Posterior cingulate gyrus (tissue), 11 donors: Measurements from ENCODE around the gene CCDC57.

ENCODE experiments used
- DNase-seq, 10 donors: peaks; one replicate each; pipeline versions ENCODE4 v3.0.0 to v3.0.0-alpha.2; 2020 to 2021; ENCODE audit warnings: mixed read lengths in 3 of 10
- intact Hi-C: fragments of 100-400 bp; cut with DNase I; formaldehyde crosslinking; loops from one replicate; pipeline ENCODE4 v1.15.1; 2023

CCDC57 gene

GRCh38 chr17:82080048-82080788, 132.4 kb downstream of the CCDC57 start:
- DNase-seq: no peak
- intact Hi-C loops: no loop called here

GRCh38 chr17:82079001-82079677, 133.5 kb downstream of the CCDC57 start:
- intact Hi-C loops: no loop called here
- DNase-seq: no peak

GRCh38 chr17:82078433-82078832, 134.2 kb downstream of the CCDC57 start:
- no peak for DNase-seq
- intact Hi-C loops: no loop called here

- intact Hi-C loops: no loop called here
- peak in 6 of 10 donors; percentile 28 to 94 (median 58) for DNase-seq
Measured at GRCh38 chr17:82077617-82078358, 134.9 kb downstream of the CCDC57 start.

- intact Hi-C loops: no loop called here
- DNase-seq: no peak
Measured at GRCh38 chr17:82076785-82077591, 135.7 kb downstream of the CCDC57 start.

- intact Hi-C loops: no loop called here
- DNase-seq: no peak
Measured at GRCh38 chr17:82076018-82076784, 136.4 kb downstream of the CCDC57 start.

GRCh38 chr17:82073446-82073845, 139.2 kb downstream of the CCDC57 start:
- no peak for DNase-seq
- intact Hi-C loops: no loop called here

- intact Hi-C loops: no loop called here
- no peak for DNase-seq
Measured at GRCh38 chr17:82072827-82073226, 139.8 kb downstream of the CCDC57 start.

- no peak for DNase-seq
Measured at GRCh38 chr17:82070611-82071010, 142.0 kb downstream of the CCDC57 start.

GRCh38 chr17:82065638-82066303, 146.9 kb downstream of the CCDC57 start, which contains the start of gene DUS1L:
Gene DUS1L, minus strand, starts transcription at chr17:82065804. Its CDS starts 745 bp downstream, at chr17:82065059.
- intact Hi-C loops: loop anchor here (1.0 kb wide), 1 partner anchor 13 kb away; no protein-coding TSS in a partner anchor
- peak in 7 of 10 donors; percentile 44 to 95 (median 62) for DNase-seq

More at GRCh38 chr17:82070611-82071010, 142.0 kb downstream of the CCDC57 start:
- intact Hi-C loops: no loop called here

- intact Hi-C loops: loop anchor here (1.0 kb wide), 1 partner anchor 13 kb away; no protein-coding TSS in a partner anchor
- peak in 2 of 10 donors; percentile 73 to 75 for DNase-seq
Measured at GRCh38 chr17:82065193-82065637, 147.4 kb downstream of the CCDC57 start.

- peak in 1 of 10 donors; percentile 77 for DNase-seq
- intact Hi-C loops: loop anchor here (1.0 kb wide), 1 partner anchor 12 kb away; no protein-coding TSS in a partner anchor
Measured at GRCh38 chr17:82064433-82065192, 148.0 kb downstream of the CCDC57 start.

- intact Hi-C loops: no loop called here
- DNase-seq: peak in 2 of 10 donors; percentile 1 to 56
Measured at GRCh38 chr17:82063424-82064415, 148.9 kb downstream of the CCDC57 start.

- DNase-seq: peak in 2 of 10 donors; percentile 2 to 65
- intact Hi-C loops: no loop called here
Measured at GRCh38 chr17:82062984-82063368, 149.7 kb downstream of the CCDC57 start.

GRCh38 chr17:82062076-82062983, 150.3 kb downstream of the CCDC57 start:
- DNase-seq: peak in 2 of 10 donors; percentile 5 to 81
- intact Hi-C loops: no loop called here
